HG03565 (cell line): ENCODE measurements around the gene BLACAT1.

Experiments used
- ATAC-seq: cut with Tn5 transposase; IDR thresholded peaks from one replicate; pipeline ENCODE4 v1.9.1; 2021; ENCODE audit warnings: mild to moderate bottlenecking, moderate library complexity; ENCODE audit not compliant: unreplicated experiment

The BLACAT1 gene

DNA sequence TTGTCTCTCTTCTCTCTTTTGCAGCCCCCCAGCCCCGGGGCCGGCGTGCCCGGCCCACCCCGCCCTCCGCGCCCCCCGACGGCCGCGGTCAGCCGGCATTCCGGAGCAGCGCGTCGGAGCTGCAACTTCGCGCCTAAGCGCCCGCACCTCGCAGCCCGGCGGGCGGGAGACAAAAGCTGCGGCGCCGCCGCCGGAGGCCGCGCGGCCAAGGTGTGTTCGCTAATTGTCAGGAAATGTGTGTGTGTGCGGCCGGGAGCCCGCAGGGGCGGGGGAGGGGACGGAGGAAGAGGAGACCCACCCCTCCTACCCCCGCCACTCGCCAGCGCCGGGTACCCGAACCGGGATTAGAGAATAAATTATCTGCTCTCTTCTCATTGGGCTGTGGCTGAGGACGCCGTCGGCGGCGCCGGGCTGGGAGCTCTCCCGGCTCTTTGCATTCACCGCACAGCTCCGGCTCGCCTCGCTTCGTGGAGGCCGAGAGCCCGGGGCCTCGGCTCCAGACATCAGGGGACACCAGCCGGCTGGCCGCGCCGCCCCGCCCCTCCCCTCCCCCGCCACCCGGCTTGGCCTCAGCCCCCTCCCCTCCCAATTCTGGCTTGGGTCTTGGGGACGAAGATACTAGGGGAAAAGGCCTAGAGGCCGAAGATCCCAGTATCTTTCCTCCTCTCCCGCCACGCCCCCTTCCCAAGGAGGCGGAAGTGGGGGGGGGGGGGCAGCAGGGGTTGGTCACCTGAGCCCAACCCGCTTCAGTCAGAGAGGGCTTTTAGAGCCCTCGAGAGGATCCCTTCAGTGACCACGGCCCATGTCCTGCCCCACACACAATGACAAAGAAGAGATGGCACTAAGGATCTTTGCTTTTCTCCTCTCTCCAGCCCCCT lies 1.3 kb upstream of the BLACAT1 start:
- no peak for ATAC-seq

DNA sequence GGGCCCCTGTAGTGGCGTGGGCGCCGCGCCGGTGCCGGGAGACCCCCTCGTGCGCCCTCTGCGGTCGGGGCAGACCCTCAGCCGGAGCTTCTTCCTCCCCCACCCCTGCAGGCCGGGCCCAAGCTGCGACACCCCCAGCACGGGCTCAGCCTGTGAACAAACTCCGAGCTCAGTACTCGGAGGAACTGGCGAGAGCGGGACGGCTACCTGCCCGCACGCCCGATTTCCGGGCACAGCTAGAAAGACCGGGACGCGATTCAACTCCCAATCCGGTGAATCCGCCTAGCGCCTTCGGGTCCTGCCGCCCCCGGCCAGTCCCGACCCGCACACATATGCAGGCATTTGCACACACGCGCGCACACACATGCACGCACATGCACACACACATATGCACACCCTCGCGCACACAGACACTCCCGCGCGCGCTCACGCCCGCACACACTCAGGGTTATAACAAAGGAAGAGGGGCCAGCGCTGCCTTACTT lies 580 bp upstream of the BLACAT1 start:
- no peak for ATAC-seq

DNA sequence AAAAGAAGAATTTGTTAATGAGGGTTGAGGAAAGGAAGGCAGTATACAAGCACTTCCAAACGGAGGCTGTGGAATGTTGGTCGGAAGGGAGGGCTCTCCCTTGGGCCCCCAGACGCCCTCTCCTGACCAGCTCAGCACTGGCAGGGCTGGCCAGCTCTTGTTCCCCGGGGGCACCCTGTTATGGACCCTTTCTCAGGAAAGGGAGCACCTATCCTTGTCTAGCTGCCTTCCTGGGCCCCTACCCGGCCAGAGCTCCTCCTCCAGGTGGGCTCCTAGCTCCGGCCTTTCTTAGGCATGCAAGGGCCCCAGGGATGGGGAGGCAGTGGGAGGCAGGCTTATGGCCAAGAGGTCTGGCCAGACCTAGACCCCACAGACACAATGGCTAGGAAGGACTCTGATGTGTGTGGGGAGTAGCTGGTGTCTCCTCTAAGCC lies 926 bp downstream of the BLACAT1 start:
- no peak for ATAC-seq

DNA sequence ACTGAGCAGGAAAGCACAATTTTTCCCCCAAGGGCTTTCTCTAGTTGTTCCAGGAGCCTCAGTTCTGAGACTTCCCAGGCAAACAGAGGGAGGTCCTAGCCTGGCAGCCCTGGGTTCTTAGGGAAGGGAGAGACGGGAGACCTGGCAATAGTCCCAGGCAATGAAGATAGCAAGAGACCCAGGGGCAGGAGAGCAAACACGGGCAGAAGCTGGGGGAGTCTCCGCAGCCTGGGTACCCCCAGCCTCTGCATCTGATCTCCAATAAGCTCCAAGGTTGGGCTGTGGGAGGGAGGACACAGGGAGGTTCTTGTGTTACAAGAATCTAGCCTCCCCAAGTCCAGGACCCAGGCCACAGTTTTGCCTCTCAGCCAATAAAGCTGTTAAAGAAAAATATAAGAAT lies 2.4 kb downstream of the BLACAT1 start:
- no peak for ATAC-seq

DNA sequence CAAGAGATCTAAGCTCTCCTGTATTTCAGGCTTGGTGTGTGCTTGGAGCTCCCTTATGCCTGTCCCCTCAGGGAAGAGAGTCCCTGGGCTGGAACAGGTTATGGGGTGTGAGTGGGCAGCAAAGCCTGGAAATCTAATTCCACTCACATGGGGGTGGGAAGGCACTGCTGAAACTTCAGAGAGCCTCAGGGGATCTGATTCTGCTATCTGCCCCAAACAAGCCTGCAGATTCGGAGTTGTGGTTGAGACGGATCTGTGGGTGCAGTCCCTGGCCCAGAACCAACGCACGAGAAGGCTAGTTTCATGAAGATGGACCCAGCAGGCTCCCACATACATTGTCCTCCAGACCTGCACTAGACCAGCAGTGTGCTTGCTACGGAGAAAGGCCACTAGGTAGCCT lies 2.9 kb downstream of the BLACAT1 start:
- ATAC-seq = no peak

DNA sequence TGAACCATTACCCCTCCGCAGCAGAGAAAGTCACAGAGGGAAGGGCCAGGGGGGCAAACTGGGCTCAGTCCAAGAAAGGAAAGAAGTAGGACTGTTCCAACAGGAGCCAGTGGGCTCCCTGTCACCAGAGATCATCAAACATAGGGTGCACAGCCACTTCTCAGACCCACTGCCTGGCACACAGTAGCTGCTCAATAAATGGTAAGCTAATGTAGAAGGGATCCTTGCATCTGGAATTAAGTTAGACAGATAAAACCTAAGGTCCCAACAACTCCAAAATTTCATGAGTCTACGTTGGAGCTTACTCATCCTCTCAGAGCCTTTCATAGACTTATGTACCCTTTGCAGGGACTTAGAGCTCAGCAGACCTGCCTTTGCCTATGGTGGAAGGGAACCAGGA lies 3.5 kb downstream of the BLACAT1 start:
- no peak for ATAC-seq

DNA sequence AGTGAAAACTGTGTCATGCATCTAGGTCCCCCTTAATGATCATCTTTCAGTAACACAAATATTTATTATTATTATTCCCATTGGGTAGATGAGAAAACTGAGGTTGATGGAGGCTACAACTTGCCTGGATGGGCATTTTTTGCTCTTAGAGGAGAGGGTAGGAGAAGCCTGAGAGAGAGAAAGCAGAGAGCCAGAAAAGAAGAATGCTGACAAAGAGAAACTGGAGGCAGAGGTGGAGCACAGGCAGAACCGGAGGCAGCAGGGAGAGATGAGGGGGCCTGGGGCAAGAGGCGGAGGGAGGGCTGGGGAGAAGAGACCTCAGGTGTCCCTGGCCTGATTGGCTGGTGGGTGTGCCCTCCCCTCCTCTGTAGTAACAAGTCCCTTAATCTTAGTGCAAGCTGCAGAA lies 4.1 kb downstream of the BLACAT1 start:
- ATAC-seq = no peak

DNA sequence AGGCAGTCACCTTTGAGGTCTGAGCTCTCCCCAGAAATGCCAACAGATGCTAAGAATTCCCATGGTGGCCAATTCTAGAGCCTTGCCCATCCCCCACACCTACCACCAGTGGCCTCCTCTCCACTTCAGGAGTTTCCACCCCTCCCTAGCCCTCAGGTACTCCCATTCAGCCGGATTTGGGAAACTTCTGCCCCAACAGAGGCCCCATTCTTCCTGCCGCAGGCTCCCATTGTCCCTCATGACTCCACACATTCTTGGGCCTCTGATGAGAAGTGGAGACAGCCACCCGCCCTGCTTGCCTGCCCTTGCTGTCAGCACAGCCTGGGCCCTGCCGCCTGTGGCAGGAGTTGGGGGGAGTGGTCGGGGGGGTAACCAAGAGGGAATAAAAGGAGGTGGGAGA lies 4.6 kb downstream of the BLACAT1 start:
- no peak for ATAC-seq

DNA sequence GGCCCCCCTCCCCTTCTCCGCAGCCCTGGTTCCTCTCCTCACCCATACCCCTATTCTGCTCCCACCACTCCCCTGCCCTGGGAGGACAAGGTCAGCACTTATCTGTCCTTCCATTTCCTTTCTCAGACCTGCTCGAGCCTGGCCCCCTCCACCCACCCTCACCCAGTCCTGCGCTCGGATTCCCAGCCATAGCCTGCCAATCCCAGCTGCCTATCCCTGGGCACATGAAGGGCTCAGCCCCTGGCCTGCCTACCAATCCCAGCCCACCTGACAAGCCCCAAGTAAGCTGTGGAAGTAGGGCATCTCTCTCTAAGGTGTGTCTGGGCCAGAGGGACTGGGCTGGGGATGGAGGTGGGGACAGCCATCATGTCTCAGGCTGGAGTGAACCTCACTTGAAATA lies 5.4 kb downstream of the BLACAT1 start:
- ATAC-seq = no peak

DNA sequence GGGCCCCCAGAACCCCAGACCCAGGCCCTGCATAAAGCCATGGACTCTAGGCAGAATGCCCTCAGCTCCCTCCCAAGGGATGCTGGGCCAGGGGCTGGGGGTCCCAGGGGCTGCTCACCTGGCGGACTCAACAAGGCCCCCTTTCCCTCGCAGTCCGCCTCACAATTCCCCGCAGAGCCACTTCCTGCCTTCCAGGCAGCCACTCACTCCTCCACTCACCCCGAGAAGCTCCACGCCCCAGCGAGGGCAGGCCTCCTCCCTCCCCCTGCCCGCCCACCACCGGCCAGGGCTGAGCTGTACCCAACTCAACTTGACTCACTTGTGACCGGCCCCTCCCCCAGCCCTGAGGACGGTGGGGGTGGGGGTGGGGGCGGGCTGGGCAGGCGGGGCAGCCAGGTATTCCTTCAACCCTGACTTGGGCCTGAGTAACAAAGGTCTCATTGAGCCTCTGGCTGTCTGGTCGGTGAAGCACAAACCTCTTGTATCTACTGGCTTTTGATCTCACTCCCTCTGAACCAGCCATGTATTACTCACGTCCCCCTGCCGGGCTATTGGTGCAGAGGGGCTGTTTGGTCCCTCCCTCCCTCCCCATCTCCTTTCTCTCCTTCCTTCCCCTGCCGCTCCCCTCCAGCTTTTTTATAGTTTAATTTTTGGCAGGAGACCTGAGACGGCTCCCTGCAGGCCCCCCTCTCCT lies 5.9 kb downstream of the BLACAT1 start:
- no peak for ATAC-seq

DNA sequence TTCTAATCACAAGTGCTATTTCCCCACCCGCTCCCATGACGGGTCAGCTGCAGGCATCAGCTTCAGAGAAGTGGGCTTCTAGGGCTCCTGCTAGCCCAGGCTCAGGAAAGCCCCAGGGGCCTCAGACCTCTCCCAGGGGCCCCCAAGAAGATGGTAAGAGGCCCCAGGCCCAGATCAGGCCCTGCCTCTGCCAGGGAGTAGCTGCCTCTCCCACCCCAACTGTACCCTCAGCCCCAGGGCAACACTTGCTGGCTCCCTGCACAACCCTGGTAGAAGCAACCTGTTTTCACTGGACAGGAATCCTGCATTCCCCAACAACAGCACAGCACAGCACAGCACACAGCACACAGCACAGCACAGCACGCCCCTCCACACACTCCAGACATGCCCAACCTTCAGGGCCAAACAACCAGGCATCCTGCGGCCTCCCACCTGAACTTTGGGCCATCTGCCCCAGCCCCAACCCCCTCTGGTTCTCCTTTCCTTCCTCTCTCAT lies 6.5 kb downstream of the BLACAT1 start:
- no peak for ATAC-seq

DNA sequence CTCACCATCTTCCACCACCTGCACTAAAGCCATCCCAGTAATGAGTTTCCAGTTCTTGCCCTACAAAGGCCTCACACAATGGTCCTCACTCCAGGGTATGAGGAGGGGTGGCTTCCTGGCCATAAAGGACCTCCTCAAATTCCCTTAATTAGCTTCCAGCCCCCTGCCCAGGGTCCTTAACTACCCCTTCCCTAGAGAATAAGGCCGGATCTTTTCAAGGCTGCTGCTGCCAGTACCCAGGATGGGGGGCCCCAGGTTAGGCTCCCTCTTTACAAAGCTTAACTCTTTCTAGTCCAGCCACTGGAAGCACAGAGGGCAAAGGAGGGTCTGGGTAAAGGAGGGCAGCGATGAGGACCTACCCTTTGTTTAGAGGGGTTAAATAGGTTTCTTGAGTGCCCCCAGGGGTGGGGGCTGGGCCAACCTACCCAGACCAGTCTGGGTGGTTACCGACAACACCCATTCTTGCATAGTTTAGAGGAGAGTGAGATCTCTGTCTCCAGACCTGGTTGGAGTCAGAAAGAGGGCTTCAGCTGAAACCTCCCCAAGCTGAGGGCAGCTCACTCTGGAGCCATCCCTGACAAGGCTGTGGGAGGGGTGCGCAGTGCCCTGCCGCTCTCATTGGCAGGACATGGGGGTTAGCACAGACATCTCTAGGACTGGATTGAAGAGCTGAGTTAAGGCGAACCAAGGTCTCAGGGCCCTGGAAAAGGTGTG lies 7.1 kb downstream of the BLACAT1 start:
- no peak for ATAC-seq

DNA sequence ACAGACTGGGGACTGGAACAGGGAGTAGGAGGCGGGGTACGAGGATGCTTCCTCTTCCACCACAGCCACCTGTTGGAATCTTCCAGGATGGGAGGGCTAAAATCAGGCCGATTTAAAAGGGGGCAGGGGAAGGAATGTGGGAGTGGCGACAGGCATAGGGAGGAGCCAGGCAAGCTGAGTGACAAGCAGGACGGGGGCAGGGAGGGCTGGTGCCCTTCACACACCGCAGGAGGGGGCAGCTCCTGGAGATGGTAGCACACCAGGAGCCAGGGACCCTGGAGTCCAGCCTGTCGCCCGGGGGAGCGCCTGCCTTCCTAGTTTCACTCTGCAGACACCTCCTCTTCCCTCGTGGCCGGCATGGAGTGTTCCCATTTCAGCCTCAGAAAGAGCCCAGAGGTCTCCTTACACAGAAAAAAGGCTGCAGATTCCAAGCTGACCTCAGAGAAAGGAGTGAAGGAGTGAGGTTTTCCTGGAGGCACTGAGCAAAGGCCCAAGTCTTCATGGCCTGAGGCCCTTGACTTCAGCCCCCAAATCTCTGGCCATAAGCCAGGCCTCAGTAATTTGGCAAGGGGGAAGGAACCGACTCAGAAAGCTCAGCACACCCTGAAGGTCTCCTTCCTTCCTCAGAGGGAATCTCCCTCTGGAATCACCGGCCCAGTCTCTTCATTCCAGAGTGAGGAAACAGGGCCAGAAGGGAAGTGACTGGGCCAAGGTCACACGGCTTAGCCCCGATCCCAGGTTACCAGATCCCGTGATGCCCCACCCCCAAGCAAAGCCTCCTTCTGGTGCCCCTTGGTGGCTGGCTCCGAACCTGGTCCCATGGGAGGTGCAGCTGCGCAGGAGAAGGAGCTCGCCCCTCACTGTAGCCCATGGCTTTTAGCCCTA lies 8.1 kb downstream of the BLACAT1 start:
- no peak for ATAC-seq

DNA sequence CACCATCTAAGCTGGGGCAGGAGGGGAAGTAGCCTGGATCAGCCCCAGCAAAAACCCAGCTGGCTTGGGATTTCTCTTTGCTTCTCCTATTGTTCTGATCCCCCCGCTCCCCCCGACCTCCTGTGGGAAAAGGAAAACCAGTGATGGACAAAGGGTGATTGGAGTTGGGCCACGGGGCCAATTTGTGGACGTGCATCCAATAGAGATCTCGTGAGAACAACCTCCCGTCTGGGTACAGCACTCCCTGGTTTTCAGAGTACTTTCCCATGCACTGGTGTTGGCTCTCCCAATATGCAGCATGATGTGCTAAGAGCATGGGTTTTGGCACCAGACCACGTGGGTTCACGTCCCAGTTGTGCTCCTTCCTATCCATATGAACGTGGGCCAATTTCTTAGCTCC lies 9.0 kb downstream of the BLACAT1 start:
- no peak for ATAC-seq

DNA sequence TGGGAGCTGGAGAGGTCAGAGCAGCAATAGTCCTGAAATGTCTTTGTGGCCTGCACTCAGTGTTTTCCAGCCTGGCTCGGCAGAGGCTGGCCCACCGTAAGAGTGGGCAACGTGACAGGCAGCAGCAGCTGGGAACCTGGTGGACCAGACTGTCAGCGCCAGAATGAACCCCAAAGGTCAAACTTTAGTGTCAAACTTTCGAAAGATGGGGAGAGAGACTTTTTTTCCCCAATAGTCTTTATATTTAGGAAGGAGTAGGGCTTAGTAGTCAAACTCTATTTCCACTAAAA lies 10.3 kb downstream of the BLACAT1 start:
- no peak for ATAC-seq

DNA sequence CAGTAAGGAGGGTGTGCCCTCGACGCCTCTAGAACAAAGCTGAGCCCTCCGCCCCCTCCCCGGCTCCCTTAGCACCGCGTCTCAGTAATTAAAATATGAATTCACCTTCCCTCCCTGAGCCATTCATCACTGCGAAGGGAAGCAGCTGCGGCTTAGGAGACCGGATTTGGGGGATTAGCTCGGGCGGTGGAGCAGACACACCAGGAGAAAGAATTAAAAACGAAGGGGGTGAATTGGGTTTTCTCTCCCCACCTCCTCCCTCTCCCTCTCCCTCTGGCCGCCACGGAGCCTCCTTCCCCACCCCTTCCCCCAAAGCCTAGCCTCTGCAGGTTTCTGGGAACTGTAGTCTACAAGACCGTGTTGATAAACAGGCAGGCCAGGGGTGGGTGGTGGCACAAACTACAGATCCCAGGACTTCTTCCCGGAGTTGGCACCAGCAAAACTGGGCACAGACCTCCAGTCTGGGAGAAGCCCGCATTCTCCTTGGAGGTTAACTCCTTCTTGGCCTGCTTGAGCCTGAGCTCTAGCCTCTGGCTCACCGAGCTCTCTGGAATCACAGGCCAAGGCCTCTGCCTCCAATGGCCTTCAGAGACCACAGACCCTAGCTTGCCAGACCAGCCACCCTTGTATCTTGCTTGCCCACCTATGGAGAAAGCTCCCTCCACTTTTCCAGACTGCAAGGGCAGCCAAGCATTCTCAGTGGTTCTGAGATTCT lies 10.8 kb downstream of the BLACAT1 start:
- no peak for ATAC-seq

DNA sequence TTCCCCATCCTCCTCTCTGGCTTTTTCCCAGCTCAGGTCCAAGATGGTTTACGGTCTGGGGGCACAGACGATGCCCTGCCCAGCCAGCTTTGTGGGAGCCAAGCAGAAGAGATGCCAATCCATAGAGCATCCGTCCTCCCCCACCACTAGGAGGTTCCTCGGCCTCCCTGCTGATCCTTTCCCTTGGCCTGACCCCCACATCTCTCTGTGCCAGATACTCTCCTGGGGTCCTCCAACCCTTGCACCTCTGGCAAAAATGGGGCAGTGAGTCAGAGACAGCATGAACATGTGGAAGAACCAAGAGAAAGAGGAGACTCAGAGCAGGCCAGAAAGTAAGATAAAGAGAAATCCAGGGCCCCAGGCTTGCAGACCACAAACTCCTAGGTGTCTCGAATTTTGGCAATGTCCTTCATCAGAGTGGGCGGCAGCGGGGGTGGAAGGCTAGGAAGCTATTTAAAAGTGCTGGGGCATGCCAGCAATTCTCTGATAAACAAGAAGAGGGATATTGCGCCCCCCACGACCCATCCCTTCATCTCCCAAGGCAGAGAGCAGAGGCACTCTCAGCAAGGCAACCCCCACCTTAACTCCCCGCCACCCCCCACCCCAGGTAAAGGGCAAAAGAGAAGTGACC lies 11.4 kb downstream of the BLACAT1 start:
- no peak for ATAC-seq

DNA sequence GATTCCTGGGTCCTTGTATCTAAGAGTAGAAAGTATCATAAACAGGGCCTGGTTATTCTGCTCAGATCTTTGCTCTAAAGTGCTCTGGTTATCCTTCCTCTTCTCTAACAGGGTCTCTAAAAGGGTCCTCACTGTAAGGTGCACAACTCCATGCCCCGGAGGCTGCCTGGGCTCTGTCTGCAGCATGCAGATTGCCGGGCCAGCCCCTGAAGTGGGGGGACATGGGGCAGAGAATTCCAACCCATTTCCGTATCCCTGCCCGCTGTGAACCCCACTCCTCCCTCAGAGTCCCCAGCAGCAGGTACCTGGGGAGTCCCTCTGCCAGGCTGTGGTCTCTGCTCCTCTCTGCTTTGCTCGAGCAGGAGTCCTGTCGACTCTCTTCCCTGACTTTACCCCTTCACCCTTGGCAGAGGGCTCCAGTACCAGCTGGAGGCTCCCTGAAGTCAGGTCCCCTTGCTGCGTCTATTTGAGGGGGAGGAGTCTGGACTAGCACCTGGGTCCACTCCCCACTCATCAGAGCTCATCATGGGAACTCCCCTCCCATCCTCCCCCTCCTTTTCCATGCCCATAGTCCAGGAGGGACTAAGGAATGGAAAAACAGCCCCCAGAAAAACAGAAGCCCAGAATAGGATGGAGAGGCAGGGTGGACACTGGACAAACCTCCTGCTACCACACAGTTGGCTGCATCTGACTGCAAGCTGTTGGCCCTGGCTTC lies 12.1 kb downstream of the BLACAT1 start:
- no peak for ATAC-seq
